NCI-H526 (cell line): ENCODE data around the gene ARCN1.
"Not testable (repeated sequence)": the region's sequence is repeated elsewhere in the genome, so short reads cannot be mapped to it uniquely, and the experiment has no call there.

Experiments used
- DNase-seq, 2 experiments: peaks; one replicate each; lab custom pipeline; 2025; lab: John Stamatoyannopoulos, UW

The ARCN1 gene

DNA sequence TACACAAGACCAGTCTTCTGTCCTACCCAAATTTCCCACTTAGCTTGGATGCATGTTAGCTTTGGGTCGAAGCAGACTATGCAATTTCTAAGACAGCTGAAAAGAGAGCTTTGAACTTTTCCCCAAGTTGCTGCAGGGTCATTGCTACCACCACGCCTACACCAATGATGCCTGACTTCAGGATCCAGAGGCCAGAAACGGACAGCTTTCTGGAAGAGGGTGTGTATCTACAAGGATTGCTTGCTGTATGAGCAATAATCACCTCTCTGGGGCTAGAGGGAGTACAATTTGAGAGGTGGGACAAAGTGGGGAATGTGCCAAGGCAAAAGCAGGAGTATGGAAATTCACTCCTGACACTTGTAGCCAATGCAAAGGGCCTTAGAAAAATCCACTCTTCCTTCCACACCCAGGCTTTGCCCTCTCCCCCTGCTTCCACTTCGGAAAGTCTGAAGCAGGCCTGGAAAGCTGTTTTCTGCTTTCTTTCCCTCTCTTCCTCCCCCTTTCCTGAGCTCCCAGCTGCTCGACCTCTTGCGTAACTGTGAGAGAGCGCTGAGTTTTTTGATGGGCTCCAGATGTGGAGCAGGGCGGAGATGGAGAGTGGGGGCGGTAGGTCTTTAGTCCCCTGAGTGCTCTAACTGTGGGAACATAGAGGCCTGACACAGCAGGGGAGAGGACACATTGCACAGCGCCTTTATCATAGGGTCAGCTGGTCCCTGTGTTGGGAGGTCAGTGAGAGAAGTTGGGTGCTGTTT lies 33.1 kb downstream of the ARCN1 start:
- no peak for DNase-seq

DNA sequence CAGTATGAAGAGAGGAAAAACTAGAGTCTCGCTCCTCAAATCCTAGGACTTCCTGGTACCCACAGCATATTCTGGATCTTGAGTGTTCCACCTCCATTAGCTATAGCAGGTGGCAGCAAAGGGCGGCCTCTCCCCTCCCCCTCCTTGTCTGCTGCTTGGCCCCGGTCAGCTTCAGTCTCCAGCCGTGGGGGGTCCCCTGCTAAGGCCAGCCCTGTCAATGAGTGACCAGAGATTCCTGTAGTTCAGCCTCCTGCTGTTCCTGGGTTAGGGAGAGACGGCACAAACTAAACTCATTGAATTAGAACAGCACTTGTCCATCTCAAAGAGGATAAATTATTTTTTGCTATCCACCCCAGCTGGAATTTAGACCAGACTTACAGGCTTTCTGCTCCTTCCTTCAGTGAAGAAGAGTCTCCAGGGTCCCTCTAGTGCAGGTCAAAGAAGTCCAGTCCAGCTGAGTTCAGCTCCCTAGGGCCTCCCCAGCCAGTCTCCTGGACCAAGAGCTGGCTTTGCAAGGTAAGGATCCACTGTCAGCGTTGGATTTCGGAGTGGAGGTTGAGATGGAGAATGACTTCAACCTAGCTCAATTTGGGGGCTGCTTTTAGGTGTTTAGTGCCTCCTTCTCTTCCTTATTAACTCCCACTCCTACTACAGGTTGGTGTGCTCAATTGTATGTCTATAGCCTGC lies 34.1 kb downstream of the ARCN1 start:
- no peak for DNase-seq

DNA sequence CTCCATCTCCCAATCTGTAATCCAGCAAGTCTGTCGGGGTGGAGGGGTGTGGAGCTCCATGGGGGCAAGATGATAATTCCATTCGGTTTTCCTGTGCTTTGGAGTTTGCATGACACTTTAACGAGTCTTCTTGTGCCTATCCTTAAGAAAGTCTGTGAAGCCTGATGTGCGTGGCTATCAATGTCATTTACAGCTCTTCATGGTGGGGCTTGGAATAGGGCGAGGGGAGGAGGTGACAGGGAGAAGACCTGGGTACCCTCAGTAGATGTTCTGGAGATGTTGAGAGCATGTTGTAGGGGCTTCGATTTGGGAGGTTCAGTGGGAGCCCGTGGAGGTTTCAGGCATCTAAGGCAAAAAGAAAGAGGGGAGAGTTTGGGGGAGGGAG lies 34.6 kb downstream of the ARCN1 start:
- no peak for DNase-seq

DNA sequence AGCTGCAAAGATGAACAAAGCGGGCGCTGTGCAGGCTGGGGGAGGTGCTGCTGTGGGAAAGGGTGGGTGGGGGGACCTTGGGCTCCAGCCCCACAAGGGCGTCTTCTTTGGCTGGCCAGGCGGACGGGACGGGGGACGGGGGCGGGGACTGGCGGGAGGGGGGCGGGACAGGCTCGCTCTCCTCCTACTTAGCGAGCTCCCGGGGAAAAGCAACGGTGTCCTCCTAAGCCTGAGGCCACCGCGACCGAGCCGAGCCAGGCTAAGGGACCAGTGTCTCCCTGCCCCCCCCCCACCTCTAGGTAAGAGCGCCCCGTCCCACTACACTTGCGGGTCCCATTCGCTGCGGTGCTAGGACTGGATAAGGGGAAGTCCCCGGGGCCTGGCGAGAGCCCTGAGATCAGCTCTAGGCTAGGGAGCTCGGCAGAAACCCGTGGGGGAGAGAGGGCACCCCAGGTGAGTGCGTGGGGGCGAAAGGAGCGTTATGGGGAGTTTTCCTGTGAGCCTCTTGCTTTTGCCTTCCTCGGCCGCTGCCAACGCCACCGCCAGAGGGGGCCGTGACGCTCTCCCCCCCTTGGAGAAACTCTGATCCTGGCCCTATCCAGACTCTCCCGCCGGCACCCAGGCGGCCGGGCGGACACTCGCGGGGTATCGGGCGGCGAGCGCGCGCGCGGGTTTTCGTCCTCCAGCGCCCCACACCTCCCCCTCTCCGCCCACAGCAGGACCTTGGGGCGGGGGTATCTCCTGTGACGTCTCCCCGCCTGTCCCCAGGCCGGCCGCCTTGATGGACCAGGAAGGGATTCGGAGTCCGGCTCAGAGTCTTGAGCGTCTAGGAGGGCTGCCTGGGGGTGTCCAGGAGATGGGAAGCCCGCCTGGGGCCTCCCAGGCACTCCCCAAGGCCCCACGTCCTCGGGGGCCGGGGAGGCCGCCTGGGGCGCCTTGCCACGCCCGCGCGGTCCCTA lies 35.5 kb downstream of the ARCN1 start, which contains the start of gene PHLDB1:
Gene PHLDB1, plus strand, starts transcription at position 215 of the 959 bp plus-strand sequence. CDS start 6,222 bp downstream, outside the sequence.
- peak in 1 of 2 experiments; percentile 88 for DNase-seq

DNA sequence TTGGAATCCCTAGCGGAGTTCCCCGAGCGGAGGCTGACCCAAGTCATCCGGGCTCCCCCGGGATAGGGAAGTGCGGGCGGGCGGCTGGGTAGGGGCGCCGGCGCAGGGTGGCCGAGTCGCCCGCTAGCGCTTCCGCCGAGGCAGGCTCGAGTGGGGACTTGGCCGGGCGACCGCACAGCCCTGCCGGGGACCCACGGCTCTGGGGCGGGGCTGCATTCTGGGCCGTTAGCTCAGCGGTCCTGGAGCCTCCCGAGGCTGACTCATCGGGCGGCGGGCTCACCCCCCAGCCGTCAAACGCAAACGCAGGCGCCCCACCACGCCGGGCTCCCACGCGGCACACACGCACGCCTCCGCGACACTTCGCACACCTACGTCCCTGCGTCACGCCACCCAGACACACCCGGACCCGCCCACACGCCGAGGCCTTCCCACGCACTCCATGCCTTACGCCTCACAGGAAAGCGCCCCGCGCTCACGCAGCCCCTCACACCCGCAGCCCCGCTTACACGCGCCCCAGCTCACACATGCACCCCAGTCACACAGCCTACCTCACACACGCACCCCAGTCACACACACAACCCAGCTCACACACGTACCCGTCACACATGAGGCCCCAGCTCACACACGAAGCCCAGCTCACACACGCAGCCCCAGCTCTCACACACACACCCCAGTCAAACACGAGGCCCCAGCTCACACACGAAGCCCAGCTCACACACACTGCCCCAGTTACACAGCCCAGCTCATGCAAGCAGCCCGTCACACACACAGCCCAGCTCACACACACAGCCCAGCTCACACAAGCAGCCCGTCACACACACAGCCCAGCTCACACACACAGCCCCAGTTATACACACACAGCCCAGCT lies 36.4 kb downstream of the ARCN1 start:
- DNase-seq: peak in 1 of 2 experiments; percentile 85

DNA sequence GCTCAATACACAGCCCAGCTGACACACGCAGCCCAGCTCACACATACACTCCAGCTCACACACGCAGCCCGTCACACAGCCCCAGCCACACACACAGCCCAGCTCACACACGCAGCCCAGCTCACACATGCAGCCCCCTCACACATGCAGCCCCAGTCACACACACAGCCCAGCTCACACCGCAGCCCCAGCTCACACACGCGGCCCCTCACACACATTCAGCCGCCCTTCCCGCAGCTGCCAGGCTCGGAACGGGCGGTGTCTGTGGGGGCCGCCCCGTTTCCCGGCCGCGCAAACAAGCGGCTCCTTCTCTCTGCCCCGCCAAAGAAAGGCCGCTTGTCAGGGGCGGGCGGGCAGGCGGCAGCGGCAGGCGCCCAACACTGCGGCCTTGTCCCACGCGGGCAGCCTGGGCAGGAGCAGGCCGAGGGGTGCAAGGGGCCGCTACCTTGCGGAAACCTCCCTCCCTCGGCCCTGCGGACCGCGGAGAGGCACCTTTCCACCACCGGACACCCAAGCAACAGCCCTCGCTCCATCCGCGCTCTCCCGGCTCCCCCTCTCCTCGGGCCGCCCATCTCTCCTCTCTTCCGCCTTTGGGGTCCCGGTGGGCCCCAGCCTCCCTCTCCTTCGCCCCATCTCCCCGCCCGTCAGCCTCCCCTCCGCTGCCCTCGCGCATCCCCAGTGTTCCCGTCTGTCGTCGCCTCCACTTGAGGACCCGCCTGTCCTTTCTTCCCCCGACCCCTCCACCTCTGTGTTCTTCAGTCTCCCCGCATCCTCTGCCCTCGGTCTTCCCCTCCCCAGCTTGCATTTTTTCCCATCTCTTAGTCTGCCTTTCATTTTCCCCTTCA lies 37.4 kb downstream of the ARCN1 start:
- peak in 1 of 2 experiments; percentile 38 for DNase-seq

DNA sequence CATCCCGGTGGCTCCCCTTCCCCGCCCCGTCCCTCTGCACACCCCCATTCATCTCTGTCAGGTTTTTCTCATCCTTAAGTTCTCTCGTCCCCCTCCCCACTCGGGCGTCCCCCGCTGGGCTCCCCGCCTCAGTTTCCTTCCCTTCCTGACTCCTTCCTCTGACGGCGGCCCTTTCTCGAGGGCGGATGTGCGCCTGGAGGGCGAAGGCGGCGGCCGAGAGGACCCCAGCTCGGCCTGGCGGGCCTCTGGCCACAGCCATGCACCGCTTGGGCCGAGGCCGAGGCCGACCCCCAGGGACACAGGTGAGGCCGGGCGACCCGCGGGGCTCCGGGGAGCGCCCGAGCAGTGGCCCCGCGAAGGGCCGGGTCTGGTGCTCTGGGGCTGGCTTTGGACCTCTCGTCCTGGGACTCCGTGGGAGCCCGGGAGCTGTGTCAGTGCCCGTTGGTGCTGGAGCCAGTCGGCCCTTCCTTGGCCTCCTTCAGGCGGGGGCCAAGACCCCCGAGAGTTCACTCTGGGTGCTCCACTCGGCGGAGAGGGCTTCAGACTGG lies 38.1 kb downstream of the ARCN1 start:
- no peak for DNase-seq

DNA sequence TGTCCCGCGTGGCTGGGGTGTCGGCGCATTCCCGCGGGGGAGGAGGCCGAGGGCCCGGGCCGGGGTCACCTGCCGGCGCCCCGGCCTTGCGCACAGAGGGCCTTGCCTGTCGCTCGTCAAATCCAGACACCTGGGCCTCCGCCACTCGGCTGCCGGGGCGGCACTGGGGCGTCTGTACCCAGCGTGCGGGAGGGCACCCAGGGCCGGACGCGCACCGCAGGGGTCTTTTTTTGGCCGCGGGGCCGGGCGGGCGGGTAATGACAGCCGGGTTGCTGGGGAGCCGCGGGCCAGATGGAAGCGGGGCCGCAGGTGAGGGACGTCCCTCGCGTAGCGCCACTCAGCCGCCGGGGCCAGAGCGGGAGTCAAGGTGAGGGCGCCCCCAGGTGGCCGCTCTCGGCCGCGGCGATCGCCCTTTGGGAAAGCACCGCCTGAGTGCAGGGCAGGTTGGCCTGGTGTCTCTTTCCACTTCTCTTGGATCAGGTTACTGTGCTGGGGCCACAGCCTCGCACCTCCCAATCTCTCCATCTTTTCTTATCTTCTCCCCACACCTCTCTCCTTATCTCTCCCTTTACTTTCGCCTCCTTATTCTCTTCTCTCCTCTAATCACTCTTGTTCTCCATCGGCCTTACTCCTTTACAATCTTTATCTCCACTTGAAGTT lies 38.7 kb downstream of the ARCN1 start:
- peak; percentile 80 to 97 for DNase-seq

DNA sequence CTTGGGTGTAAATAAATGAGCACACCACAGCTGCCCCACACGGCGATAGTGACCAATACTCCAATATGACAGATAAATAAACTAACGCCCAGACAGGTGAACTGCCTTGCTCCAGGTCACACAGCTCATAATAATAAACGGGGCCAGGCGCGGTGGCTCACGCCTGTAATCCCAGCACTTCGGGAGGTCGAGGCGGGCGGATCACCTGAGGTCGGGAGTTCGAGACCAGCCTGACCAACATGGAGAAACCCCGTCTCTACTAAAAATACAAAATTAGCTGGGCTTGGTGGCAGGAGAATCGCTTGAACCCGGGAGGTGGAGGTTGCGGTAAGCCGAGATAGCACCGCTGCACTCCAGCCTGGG lies 39.2 kb downstream of the ARCN1 start:
- DNase-seq: not testable (repeated sequence)

DNA sequence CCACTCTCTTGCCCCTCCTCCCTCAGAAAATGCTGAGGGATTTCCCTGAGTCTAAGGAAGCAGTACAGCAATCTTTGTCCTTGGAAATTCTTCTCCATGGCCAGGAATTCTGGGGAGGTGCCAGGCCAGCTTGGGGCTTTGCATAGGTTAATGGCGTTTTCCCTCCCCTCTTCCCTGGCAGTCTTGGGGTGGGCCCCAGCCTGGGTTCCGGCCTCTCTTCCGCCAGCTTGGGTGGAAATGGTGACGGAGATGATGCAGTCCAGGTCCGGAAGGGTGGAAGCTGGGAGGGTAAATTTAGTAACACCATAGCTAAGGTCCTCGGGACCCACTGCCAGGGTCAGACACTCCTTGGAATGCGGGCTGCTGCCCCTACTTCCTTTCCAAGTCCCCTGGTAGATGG lies 40.2 kb downstream of the ARCN1 start:
- DNase-seq: no peak

DNA sequence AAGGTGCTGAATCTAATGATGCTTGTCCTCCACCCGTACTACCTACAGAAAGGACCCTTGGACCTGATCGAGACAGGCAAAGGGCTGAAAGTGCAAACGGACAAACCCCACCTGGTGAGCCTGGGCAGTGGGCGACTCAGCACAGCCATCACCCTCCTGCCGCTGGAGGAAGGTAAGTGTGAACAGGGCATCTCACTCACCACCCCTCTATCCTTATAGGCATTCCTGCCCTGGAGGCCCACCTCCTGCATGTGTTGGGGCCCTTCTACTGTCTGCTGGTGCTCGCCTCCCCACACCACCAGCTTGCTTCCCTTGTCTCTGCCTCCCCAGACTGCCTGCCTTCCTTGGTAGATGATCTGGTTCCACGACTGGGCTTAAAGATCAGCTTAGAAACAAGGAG lies 42.3 kb downstream of the ARCN1 start:
- DNase-seq: no peak

DNA sequence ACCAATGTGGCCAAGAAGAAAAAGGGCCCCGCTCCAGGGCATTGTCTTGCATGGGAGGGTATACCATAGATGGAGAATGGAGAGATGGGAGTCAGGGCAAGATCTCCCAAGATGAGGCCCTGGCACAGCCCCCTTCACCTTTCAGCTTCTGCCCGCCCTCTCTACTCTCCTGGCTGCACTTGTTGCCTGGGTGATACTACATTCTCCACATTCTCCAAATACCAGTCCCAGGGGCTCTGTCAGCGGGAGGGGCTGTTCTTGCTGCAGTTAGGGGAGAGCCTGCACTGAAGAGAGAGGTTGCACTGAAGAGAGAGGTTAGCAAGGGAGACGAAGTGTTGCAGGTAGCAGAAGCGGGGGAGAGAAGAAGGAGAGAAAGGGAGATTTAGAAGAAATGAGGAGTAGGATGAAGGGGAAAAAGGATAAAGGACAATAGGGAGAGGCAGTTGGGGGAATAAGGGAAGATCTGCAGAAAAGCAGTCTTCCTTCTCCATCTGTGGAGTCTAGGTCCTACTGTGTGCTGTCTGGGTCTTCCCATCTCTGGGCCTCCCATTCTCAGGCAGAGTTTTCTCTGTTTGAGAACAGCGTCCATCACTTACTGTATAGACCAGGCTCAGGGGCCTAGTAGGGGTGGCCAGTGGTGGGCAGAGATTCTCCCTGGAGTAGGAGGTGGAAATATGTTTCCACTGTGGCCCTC lies 43.2 kb downstream of the ARCN1 start:
- DNase-seq: no peak

DNA sequence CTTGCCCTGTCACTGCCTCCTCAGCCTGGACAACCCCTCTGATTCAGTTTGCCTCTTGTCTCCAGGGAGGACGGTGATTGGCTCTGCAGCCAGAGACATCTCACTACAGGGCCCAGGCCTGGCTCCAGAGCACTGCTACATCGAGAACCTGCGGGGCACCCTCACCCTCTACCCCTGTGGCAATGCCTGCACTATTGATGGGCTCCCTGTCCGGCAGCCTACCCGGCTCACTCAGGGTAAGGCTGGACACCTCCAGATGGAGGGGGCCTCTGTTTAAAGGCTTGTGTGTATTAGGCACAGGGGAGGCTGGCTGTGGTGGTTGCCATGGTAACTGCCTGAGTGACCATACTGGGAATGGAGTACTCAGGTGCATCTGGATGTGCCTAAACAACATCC lies 43.8 kb downstream of the ARCN1 start:
- DNase-seq: no peak

DNA sequence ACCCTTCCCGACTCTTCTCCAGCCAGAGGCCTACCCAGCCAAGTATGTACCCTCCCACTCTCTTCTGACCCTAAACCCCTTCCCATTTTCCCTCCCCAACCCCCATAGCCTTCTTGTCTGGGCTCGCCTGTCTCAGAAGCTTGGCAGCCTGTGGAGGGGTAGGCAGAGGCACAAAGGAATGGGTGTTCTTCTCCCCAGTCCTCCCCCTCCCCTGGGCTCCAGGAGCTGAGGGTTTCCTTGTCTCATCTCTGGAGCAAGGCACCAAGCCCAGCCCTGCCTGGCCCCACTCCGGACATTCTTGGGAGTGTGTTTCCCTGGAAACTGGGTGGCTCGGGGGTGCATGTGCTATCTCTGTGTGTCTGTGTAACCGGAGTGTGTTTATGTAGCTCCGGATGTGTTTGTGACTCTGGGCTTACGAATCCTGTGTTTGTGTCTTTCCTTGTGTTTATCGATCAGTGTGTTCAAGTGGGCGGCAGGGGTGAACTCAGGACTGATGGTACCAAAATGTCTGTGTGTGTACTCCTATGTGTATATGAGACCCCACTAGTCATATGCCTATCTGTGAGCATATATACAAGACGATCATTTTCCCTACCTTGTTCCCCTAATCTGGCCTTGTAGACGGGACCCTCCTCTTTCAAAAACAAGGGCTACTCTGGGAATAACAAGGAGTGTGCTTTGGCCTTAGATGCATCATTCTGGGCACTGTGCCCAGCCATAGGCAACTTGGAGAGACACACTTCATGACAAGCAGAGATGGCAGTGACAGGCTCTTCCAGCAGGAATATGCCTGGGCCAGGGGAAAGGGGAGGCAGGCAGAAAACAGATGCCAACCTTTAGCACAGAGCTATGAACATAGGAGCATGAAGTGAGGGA lies 46.1 kb downstream of the ARCN1 start:
- no peak for DNase-seq

DNA sequence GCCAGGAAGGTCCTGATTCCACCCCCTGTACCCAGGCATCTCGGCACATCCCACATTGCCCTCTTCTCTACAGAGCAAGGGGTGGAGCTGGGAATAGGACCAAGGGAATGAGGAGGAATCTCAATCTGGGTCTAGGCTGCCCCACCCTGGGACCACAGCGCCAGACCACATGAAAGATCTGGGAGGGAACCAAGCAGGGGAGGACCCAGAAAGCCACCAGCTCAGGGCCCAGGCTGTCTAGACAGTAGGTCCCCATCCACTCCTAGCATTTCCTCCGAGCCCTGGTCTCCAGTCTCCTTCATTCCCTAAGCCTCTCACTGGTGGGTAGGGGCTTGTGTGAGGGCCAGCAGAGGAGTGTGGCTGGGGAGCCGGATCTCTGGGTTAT lies 46.8 kb downstream of the ARCN1 start:
- DNase-seq: no peak

DNA sequence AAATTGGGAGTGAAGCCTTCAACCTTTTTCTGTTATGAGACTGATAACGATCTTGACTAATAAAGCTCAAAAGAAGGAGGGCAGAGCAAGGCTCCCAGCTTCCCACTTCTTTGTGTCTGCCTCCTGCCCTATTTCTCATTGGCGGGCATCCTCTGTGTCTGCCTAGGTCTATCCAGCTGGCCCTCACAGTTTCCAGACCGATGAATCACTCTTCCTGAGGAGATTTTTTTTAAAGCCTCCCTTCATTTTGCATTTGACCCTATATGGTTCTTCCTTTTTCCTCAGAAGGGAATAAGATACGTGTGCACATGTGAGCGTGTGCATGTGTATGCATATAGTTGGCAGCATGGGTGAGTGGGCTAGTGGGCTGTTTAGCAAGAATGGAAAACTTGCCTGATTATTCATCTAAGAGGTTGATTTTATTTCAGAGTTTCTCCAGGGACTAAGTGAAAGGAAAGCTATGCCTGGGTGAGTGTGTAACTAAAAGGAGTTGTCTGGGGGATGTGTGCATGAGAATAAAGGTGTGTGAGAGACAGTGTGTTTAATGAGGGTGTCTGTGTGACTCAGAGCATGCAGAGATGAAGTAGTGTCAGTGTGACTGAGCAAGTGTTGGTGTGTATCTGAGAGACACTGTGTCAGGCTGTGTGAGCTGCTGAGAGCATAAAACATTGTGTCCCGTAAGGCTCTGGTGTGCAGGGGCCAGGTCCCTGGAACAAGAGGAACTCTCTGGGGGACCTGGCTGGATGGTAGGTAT lies 47.4 kb downstream of the ARCN1 start:
- DNase-seq: no peak

DNA sequence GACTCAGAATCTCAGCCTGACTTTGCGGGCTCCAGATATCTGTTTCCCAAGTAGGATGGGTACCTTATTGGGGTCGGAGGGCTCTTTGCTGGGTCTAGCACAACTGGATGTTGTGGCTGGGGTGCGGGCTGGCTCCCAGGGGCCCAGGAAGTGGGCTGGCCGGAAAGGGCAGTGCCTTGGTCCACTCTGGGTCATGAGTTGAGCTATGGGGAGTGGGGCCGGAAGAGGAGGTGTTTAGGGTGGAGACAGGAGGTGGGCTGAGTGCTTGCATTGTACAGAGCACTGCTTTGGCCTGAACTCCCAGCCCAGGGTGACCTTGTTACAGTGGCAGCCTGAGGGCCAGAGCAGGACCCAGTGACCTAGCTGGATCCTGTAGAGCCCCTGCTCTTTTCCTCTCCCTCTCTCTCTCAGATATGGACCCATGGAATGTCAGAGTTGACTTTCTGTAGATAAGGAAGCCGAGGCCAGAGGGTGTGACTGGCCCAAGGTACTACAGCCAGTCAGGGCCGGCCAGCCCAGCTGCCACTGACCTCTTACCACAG lies 48.4 kb downstream of the ARCN1 start:
- no peak for DNase-seq
